ENCODE results near the gene SLC2A9.

- TF ChIP-seq ZNF274 (IDR thresholded peaks at IDR 0.05; ENCODE audit: low read depth, low read length) (no peak), SUZ12 (IDR thresholded peaks at IDR 0.05; ENCODE audit: extremely low read depth, insufficient read depth, insufficient read length) (no peak)
These were observed 36.7 kb downstream of the SLC2A9 start for GRCh38 chr4:9984621-9985020.

Measured in NT2/D1 (cell line).